Heart left ventricle (tissue), 13 donors: Measurements from ENCODE around the gene C11orf68.

ENCODE experiments used
- CTCF ChIP-seq, 12 donors: fragments of 200-600 bp; sonication (generic) in 4 of 12; IDR thresholded peaks; one replicate each; pipeline versions ENCODE4 v1.5.0 to v1.8.0; 2018 to 2022; ENCODE audit warnings: antibody characterized with exemption in 12 of 12, mild to moderate bottlenecking in 5 of 12
- POLR2A ChIP-seq, 2 donors: fragments of 450-650 bp; IDR thresholded peaks; one replicate each; pipeline ENCODE4 v1.6.1; 2017; ENCODE audit warnings: antibody characterized with exemption in 2 of 2, mild to moderate bottlenecking in 2 of 2, moderate library complexity in 2 of 2
- donor health status: ischemic (EF 13 %, LVEDD 7.1; RV severe dilation, severe dysfunction).
- donor health status: DM: no; HTN: yes; CAD: no.
- donor health status: DM: no; HTN: no; CAD: no.
- donor health status: ischemic (EF 25% LVEDD 6.9; RV normal size, moderate dysfunction).
- donor health status: ischemic (EF 25% LVEDD 5.7; RV mildly dilated, moderate dysfunction).
- donor health status: ischemic (EF 35%, LVEDD 5.7; RV mildly dilated, moderate dysfunction).
- donor health status: nonischemic (EF 11% LVEDD 7.7; RV severe dilation, severe dysfunction).
- donor health status: DM: yes; HTN: yes; CAD: no.
- donor health status: PGD.
- donor health status: ischemic (EF 29% LVEDD 5.4; RV normal size, mild dysfunction).
- donor health status: nonischemic (EF 23%, LVEDD 6.1; RV moderate dilation, normal function).

- TF ChIP-seq CTCF (IDR thresholded peaks at IDR 0.05) (no peak), POLR2A (IDR thresholded peaks at IDR 0.05) (no peak)
Measured at GRCh38 chr11:65867284-65868071, 51.4 kb downstream of the C11orf68 start.
